Retinal pigment epithelial cell (primary cell): ENCODE data around the gene GASK1B.

Source experiments
- DNase-seq: peaks from one replicate; pipeline ENCODE4 v3.0.0-alpha.2; 2010; ENCODE audit warnings: low read depth
- H3K4me3 ChIP-seq: 2 replicates; pipeline ENCODE4 v1.5.1; 2011; ENCODE audit warnings: mild to moderate bottlenecking, low read length, control low read depth, moderate library complexity
- CTCF ChIP-seq: conservative IDR thresholded peaks from 2 replicates; pipeline ENCODE4 v1.5.1; 2011; ENCODE audit warnings: low read depth, low read length, control low read depth, inconsistent platforms

GASK1B gene

GRCh38 chr4:158209825-158210807 lies 37.3 kb upstream of the GASK1B start, which contains the start of gene TMEM144:
TMEM144 (plus strand) TSS chr4:158210486; CDS start chr4:158212668, 2,182 bp downstream.
- peak within 1 kb of the TSS; percentile 60 for H3K4me3 ChIP-seq
- TF ChIP-seq CTCF, result peak; percentile 8
- DNase-seq, result peak; percentile 91

- H3K4me3 ChIP-seq, result no peak overlapping the region
- no peak for DNase-seq
- no peak for TF ChIP-seq CTCF
Measured at GRCh38 chr4:158208963-158209640, 36.3 kb upstream of the GASK1B start.

GRCh38 chr4:158203929-158204328 lies 31.1 kb upstream of the GASK1B start:
- DNase-seq, result no peak
- no peak overlapping the region for H3K4me3 ChIP-seq
- TF ChIP-seq CTCF, result no peak

- no peak overlapping the region for H3K4me3 ChIP-seq
- TF ChIP-seq CTCF, result no peak
- no peak for DNase-seq
Measured at GRCh38 chr4:158203436-158203835, 30.6 kb upstream of the GASK1B start.

GRCh38 chr4:158202481-158202880 lies 29.7 kb upstream of the GASK1B start:
- DNase-seq, result no peak
- no peak overlapping the region for H3K4me3 ChIP-seq
- no peak for TF ChIP-seq CTCF

- TF ChIP-seq CTCF, result no peak
- DNase-seq, result no peak
- H3K4me3 ChIP-seq, result no peak overlapping the region
Measured at GRCh38 chr4:158201876-158202275, 29.1 kb upstream of the GASK1B start.

GRCh38 chr4:158201322-158201721 lies 28.5 kb upstream of the GASK1B start:
- no peak for TF ChIP-seq CTCF
- no peak for DNase-seq

More at GRCh38 chr4:158201322-158201721, 28.5 kb upstream of the GASK1B start:
- H3K4me3 ChIP-seq, result no peak overlapping the region
